K562 (cell line): ENCODE measurements around the gene THAP9. TPM values are rescaled to one million over a fixed set of nuclear protein-coding genes. Genes with fewer than 3 reads are reported as not detected.
"Not testable (repeated sequence)": the region's sequence is repeated elsewhere in the genome, so short reads cannot be mapped to it uniquely, and the experiment has no call there.

ENCODE experiments used
- ATAC-seq: fragments of 200-7000 bp; cut with Tn5 transposase; 3 replicates; pipeline ENCODE4 v1.9.1; 2020; ENCODE audit warnings: moderate library complexity
- BruUV-seq: library from RNA; stranded (reverse); fragments of 400-500 nt; replicated peaks from 2 replicates; lab custom pipeline; 2021; lab: Mats Ljungman, UMichigan
- CTCF ChIA-PET: fragments of 300-600 bp; formaldehyde crosslinking; extraction: SDS; loops from one replicate; lab custom pipeline; 2021; ENCODE audit warnings: low intra/inter-chr PET ratio; lab: Yijun Ruan, JAX
- POLR2A ChIA-PET: fragments of 300-600, 350-650 bp; sonication (Branson Sonifier 250); formaldehyde crosslinking; extraction: SDS; loops from one replicate; lab custom pipeline; 2021; ENCODE audit warnings: antibody characterized with exemption, inconsistent platforms; lab: Yijun Ruan, JAX
- DNase-seq, 4 experiments: peaks; one replicate each; pipeline versions ENCODE4 v3.0.0 to v3.0.0-alpha.2; 2011 to 2018; ENCODE audit warnings: low spot score in 3 of 4, mixed read lengths in 3 of 4; ENCODE audit errors: extremely low read depth in 1 of 4
- FAIRE-seq: peaks from 2 replicates; lab custom pipeline; 2011; peaks lifted over from hg19 to GRCh38; lab: Jason Lieb, UNC
- H2AFZ ChIP-seq: 2 replicates; pipeline ENCODE4 v1.6.0; 2011; ENCODE audit warnings: low read depth, low read length, control low read depth, inconsistent platforms
- H3K27ac ChIP-seq: fragments of 200-600 bp; 3 replicates; pipeline ENCODE4 v1.8.0; 2011; ENCODE audit warnings: low read depth, mild to moderate bottlenecking, control low read depth, inconsistent platforms, low read length, moderate library complexity, mixed read lengths; ENCODE audit errors: extremely low read depth
- H3K27me3 ChIP-seq, 2 experiments: fragments of 300-600 bp in 1 of 2; 2 replicates in 1 of 2; 3 replicates in 1 of 2; pipeline versions ENCODE4 v1.6.0 to v1.8.0; 2011; ENCODE audit warnings: inconsistent platforms in 2 of 2, low read length in 2 of 2, mild to moderate bottlenecking in 1 of 2, mixed read lengths in 1 of 2, moderate library complexity in 1 of 2; ENCODE audit not compliant: control insufficient read depth in 2 of 2, insufficient read depth in 2 of 2
- H3K36me3 ChIP-seq: fragments of 300-600 bp; 3 replicates; pipeline ENCODE4 v1.8.0; 2011; ENCODE audit warnings: mild to moderate bottlenecking, low read length, inconsistent platforms; ENCODE audit not compliant: control insufficient read depth, insufficient read depth
- H3K4me1 ChIP-seq, 2 experiments: fragments of 200-600 bp in 1 of 2; replicated peaks in 1 of 2; 2 replicates in 1 of 2; 3 replicates in 1 of 2; pipeline versions ENCODE4 v1.5.1 to v1.8.0; 2011; ENCODE audit warnings: inconsistent platforms in 2 of 2, low read length in 2 of 2, mild to moderate bottlenecking in 1 of 2, mixed read lengths in 1 of 2, moderate library complexity in 1 of 2; ENCODE audit not compliant: control insufficient read depth in 2 of 2, insufficient read depth in 2 of 2
- H3K4me2 ChIP-seq: 2 replicates; pipeline ENCODE4 v1.6.1; 2011; ENCODE audit warnings: low read length, control low read depth, inconsistent platforms, mixed read lengths; ENCODE audit not compliant: insufficient read depth
- H3K4me3 ChIP-seq: fragments of 200-600 bp; sonication (generic), shearing (Covaris generic); 2 replicates; pipeline ENCODE4 v1.5.1; 2016; ENCODE audit warnings: control low read depth, inconsistent platforms
- H3K79me2 ChIP-seq: fragments of 200-600 bp; 3 replicates; pipeline ENCODE4 v1.8.0; 2011; ENCODE audit warnings: low read length, inconsistent platforms; ENCODE audit not compliant: control insufficient read depth, insufficient read depth
- H3K9ac ChIP-seq, 2 experiments: 2 replicates each; pipeline versions ENCODE4 v1.6.0 to v1.6.1; 2011; ENCODE audit warnings: low read depth in 2 of 2, low read length in 2 of 2, control low read depth in 1 of 2, inconsistent platforms in 1 of 2, mild to moderate bottlenecking in 1 of 2, mixed read lengths in 1 of 2; ENCODE audit not compliant: insufficient read depth in 1 of 2
- H3K9me1 ChIP-seq: one replicate; pipeline ENCODE4 v1.6.0; 2011; ENCODE audit warnings: inconsistent platforms, mild to moderate bottlenecking, low read length, moderate library complexity; ENCODE audit not compliant: control insufficient read depth, insufficient read depth
- H3K9me3 ChIP-seq: replicated peaks from 2 replicates; pipeline ENCODE4 v1.5.1; 2011; ENCODE audit warnings: low read depth, low read length, inconsistent platforms; ENCODE audit not compliant: control insufficient read depth, insufficient read depth
- H4K20me1 ChIP-seq: replicated peaks from 2 replicates; pipeline ENCODE4 v1.6.1; 2011; ENCODE audit warnings: low read length, inconsistent platforms, mixed read lengths; ENCODE audit not compliant: control insufficient read depth, insufficient read depth
- ZBTB12 ChIP-seq: fragments of 250-450 bp; sonication (Bioruptor Pico); IDR thresholded peaks from 2 replicates; pipeline ENCODE4 v1.4.0; 2020
- ZNF146 ChIP-seq: IDR thresholded peaks from one replicate; pipeline ENCODE4 v1.6.1; 2018; ENCODE audit warnings: missing compliant biosample characterization; ENCODE audit not compliant: unreplicated experiment
- ZNF324 ChIP-seq: fragments of 250-450 bp; sonication (Bioruptor Pico); IDR thresholded peaks from 2 replicates; pipeline ENCODE4 v1.4.0; 2020; ENCODE audit warnings: mild to moderate bottlenecking
- WGBS: fragments of 100-300 bp; shearing (Covaris generic); methylation state at CpG from one replicate; pipeline ENCODE4 v1.1.6; 2016; ENCODE audit warnings: low coverage, mixed read lengths; ENCODE audit not compliant: insufficient coverage; ENCODE audit errors: missing lambda C conversion rate; 5-methylcytosine and 5-hydroxymethylcytosine counted together
- in situ Hi-C: fragments of 300-500 bp; cut with MboI; formaldehyde crosslinking; loops from 4 replicates; pipeline ENCODE4 v1.15.0; 2018; ENCODE audit warnings: inconsistent platforms, mixed read lengths
- intact Hi-C: fragments of 100-400 bp; cut with micrococcal nuclease; formaldehyde crosslinking; loops from 2 replicates; pipeline ENCODE4 v1.14.2; 2022
- polyA plus RNA-seq, 8 experiments: library from polyadenylated mRNA; depleted of rRNA in 4 of 8; stranded (reverse) in 5 of 8; unstranded in 3 of 8; fragments of >200 nt; fragmentation: Nextera tagmentation in 2 of 8; fragmentation: Illumina TruSeq in 1 of 8; extraction: Ambion mirVana in 2 of 8; extraction: Trizol in 1 of 8; gene quantifications; 2 replicates each; pipeline versions ENCODE4 v1.2.1 to v1.2.3, GENCODE V29; 2011 to 2014; ENCODE audit warnings: inconsistent platforms in 1 of 8, missing spikeins in 1 of 8
- total RNA-seq, 7 experiments: library from RNA; depleted of rRNA in 6 of 7; stranded (reverse); fragments of >200 nt in 6 of 7; fragmentation: Illumina TruSeq in 2 of 7; extraction: Trizol in 2 of 7; gene quantifications; 2 replicates each; pipeline versions ENCODE4 v1.2.1 to v1.2.3, GENCODE V29; 2011 to 2021; ENCODE audit warnings: low replicate concordance in 1 of 7

The THAP9 gene
- total and polyA plus RNA-seq, 9 of the 15 experiments (the other 6 are each of a cell fraction or from before 2014, with no cell fraction given), result 3.4 to 7.0 (median 5.4) TPM

DNA sequence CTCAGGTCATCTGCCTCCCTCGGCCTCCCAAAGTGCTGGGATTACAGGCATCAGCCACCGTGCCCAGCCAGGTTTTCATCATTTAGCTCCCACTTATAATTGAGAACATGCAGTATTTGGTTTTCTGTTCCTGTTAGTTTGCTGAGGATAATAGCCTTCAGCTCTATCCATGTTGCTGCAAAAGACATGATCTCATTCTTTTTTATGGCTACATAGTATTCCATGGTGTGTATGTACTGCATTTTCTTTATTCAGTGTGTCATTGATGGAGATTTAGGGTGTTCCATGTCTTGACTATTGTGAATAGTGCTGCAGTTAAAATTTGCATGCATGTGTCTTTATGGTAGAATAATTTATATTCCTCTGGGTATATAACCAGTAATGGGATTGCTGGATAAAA is 13.4 kb downstream of the THAP9 start:
- DNase-seq, H3K9me1 ChIP-seq, H3K4me1 ChIP-seq, ATAC-seq, H3K9ac ChIP-seq, H3K4me3 ChIP-seq, H2AFZ ChIP-seq, H3K9me3 ChIP-seq, H3K27me3 ChIP-seq, H3K27ac ChIP-seq, H4K20me1 ChIP-seq, H3K36me3 ChIP-seq, CTCF ChIA-PET, in situ Hi-C loops, BruUV-seq, H3K79me2 ChIP-seq, H3K4me2 ChIP-seq, FAIRE-seq, intact Hi-C loops: not testable (repeated sequence)
- peak; percentile 52 for TF ChIP-seq ZNF146 (CRISPR knock-in tag)
- POLR2A ChIA-PET, result interaction anchor here (1.0 to 1.7 kb wide), 3 partner anchors 9 to 14 kb away, joined by 4 to 6 read pairs (median 4); partner anchors contain the start of gene THAP9
- WGBS, result 90% methylated on average over 2 of the region's 2 CpGs

GRCh38 chr4:82918091-82918490 is 17.6 kb downstream of the THAP9 start:
- Histone ChIP-seq H3K27me3 (no peaks in the 10 kb centered on the region), H3K9me3 (no peaks in the 10 kb centered on the region), H3K9me1 (no peaks in the 10 kb centered on the region), H2AFZ (no peak overlapping the region), H3K36me3 (peaks cover 7% of the 10 kb centered on the region; the same call in 2 of the 3 replicates), H3K9ac (no peak overlapping the region), H3K4me3 (no peak overlapping the region)
- in situ Hi-C loops (no loop called here), intact Hi-C loops (no loop called here)
- CTCF ChIA-PET, result no interaction called here
- POLR2A ChIA-PET, result interaction anchor here (1.0 to 1.3 kb wide), 2 partner anchors 12 to 18 kb away, joined by 4 to 5 read pairs; partner anchors contain the start of gene THAP9
- TF ChIP-seq ZBTB12 (CRISPR knock-in tag), result no peak
- no peak for TF ChIP-seq ZNF324
- TF ChIP-seq, all 486 proteins: peak for 0
- BruUV-seq, result no TSS peak
- no peak overlapping the region for H3K4me2 ChIP-seq
- no peaks in the 10 kb centered on the region for H4K20me1 ChIP-seq
- DNase-seq, result no peak
- ATAC-seq, result no peak
- no peak overlapping the region for H3K27ac ChIP-seq
- 84% methylated on average over 7 of the region's 7 CpGs for WGBS
- H3K79me2 ChIP-seq, result no peaks in the 10 kb centered on the region
- no peaks in the 10 kb centered on the region for H3K4me1 ChIP-seq
- no peak for FAIRE-seq
